ENCODE data around the gene NT5DC2.
A peak's percentile ranks its signal among the peaks of the same experiment; 100 is the strongest.

The NT5DC2 gene

GRCh38 chr3:52502808-52503350, 30.8 kb downstream of the NT5DC2 start:
- no peak for FAIRE-seq
- DNase-seq (ENCODE audit: insufficient read length, low spot score) = no peak
- no peak for TF ChIP-seq POLR2A (IDR thresholded peaks at IDR 0.05; ENCODE audit: low read depth, low read length)

DNA sequence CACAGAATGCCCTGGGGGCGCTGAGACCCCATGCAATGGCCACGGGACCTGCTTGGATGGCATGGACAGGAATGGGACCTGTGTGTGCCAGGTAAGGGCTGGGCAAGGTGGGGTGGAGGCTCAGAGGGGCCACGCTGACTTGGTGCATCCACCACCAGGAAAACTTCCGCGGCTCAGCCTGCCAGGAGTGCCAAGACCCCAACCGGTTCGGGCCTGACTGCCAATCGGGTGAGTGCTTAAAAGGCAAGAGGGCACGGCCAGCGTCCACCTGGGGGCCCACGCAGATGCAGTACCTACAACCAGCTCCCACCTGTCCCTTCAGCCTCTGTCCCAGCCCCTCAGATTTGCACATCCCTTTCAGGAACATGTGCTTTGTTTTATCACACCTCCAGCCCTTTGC, 31.7 kb downstream of the NT5DC2 start:
- DNase-seq (ENCODE audit: insufficient read length, low spot score) = no peak
- no peak for FAIRE-seq
- no peak for TF ChIP-seq POLR2A (IDR thresholded peaks at IDR 0.05; ENCODE audit: low read depth, low read length)

- DNase-seq (ENCODE audit: insufficient read length, low spot score) = no peak
- TF ChIP-seq POLR2A (IDR thresholded peaks at IDR 0.05; ENCODE audit: low read depth, low read length) = no peak
- no peak for FAIRE-seq
These were observed 32.6 kb downstream of the NT5DC2 start for GRCh38 chr3:52501046-52501445.

GRCh38 chr3:52498137-52499054, 35.3 kb downstream of the NT5DC2 start:
- no peak for TF ChIP-seq POLR2A (IDR thresholded peaks at IDR 0.05; ENCODE audit: low read depth, low read length)
- no peak for FAIRE-seq
- no peak for DNase-seq (ENCODE audit: insufficient read length, low spot score)

- DNase-seq (ENCODE audit: insufficient read length, low spot score) (peak; percentile 73), FAIRE-seq (peak; percentile 33)
These were observed 37.7 kb downstream of the NT5DC2 start for GRCh38 chr3:52495777-52496602.

GRCh38 chr3:52494886-52495495, 38.7 kb downstream of the NT5DC2 start, which contains the start of gene STAB1:
STAB1 (plus strand) TSS chr3:52495338; CDS start chr3:52495414, 76 bp downstream.
- no peak for FAIRE-seq

More at GRCh38 chr3:52495777-52496602, 37.7 kb downstream of the NT5DC2 start:
- TF ChIP-seq POLR2A (IDR thresholded peaks at IDR 0.05; ENCODE audit: low read depth, low read length) = no peak

DNA sequence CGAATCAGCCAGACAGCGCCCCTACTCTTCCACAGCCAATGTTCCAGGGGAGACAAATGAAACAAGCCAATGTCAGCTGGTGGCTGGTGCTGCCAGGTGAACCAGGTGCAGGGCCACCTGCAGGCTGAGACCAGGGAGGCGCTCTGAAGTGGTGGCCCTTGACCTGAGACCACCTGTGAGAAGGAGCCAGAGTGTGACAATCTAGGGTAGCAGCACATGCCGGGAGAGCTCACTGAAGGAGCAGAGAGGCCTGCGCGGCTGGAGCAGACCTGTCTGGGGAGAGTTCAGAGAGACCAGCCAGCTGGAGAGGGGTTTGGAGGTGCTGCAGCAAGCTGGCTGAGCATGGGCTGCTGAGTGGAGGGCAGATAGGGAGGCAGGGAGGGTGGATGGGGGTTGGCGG, 39.2 kb downstream of the NT5DC2 start:
- no peak for DNase-seq (ENCODE audit: insufficient read length, low spot score)
- no peak for TF ChIP-seq POLR2A (IDR thresholded peaks at IDR 0.05; ENCODE audit: low read depth, low read length)
- no peak for FAIRE-seq

More at GRCh38 chr3:52494886-52495495, 38.7 kb downstream of the NT5DC2 start, which contains the start of gene STAB1:
- no peak for TF ChIP-seq POLR2A (IDR thresholded peaks at IDR 0.05; ENCODE audit: low read depth, low read length)
- no peak for DNase-seq (ENCODE audit: insufficient read length, low spot score)

DNA sequence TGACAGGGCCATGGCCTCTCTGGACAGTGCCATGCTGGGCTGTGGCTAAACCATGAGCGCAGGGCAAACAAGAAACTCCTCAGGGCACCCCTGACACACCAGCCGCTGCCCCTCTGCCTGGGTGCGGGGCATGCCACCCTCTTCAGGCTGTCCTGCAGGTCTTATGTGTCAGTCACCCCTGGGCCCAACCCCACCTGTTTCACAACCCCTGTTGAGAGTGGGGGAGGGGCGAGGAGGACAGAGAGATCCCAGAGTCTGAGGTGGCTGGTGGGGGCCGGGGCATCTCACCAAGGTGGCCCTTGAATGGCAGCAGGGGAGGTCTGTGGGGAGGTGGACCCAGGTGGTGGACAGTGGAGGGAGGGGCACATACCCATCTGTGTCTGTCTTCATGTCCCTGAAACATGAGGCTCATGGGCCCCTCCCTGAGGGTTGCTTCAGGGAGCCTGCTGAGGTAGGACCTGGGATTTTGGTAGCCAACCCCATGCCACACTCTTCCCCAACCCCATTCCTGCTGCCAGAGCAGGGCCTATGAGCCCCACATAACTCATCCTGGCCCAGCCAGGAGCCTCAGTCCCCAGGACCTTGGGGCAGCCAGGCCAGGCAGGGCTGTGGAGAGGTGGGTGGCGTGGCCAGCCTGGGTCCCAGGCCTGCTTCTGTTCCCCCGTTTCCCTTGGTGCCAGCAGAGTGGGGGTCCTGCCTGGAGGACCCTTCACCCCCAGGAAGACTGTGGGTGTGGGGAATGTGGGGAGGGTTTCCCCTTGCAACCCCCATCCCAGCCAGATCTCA, 40.2 kb downstream of the NT5DC2 start:
- DNase-seq (ENCODE audit: insufficient read length, low spot score) = no peak
- no peak for TF ChIP-seq POLR2A (IDR thresholded peaks at IDR 0.05; ENCODE audit: low read depth, low read length)
- no peak for FAIRE-seq

GRCh38 chr3:52492059-52492458, 41.6 kb downstream of the NT5DC2 start:
- DNase-seq (ENCODE audit: insufficient read length, low spot score) (no peak), FAIRE-seq (no peak)
- TF ChIP-seq POLR2A (IDR thresholded peaks at IDR 0.05; ENCODE audit: low read depth, low read length) = no peak

DNA sequence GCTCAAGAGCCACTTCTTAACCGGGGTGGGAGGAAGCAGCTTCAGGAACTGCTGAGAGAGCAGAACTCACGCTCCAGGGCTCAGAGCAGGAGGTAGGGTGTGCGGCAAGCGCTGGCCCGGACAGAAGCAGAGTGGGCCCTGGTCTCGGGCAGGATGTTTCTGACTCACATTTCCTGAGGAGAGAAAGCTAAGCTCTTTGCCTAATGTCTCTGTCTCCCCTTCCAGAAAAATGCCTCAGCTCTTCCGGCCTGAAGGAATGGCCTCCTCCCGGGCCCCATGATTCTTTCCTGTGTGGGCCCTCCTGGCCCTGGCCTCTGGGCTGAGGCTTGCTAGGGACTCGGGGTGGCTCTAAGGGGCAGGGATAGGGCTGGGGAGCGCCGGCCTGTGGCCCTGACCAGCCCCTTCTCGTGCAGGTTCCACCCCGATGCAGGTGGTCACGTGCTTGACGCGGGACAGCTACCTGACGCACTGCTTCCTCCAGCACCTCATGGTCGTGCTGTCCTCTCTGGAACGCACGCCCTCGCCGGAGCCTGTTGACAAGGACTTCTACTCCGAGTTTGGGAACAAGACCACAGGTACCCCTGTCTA, 42.6 kb downstream of the NT5DC2 start:
- no peak for FAIRE-seq
- no peak for TF ChIP-seq POLR2A (IDR thresholded peaks at IDR 0.05; ENCODE audit: low read depth, low read length)
- DNase-seq (ENCODE audit: insufficient read length, low spot score) = no peak

GRCh38 chr3:52490035-52490938, 43.4 kb downstream of the NT5DC2 start:
- no peak for TF ChIP-seq POLR2A (IDR thresholded peaks at IDR 0.05; ENCODE audit: low read depth, low read length)
- FAIRE-seq = no peak
- DNase-seq (ENCODE audit: insufficient read length, low spot score) = no peak

GRCh38 chr3:52489453-52489852, 44.2 kb downstream of the NT5DC2 start:
- DNase-seq (ENCODE audit: insufficient read length, low spot score) (no peak), FAIRE-seq (no peak)
- TF ChIP-seq POLR2A (IDR thresholded peaks at IDR 0.05; ENCODE audit: low read depth, low read length) = no peak

Data from H54 (cell line).